GM12874 (cell line): Measurements from ENCODE around the gene SYT9.

ENCODE experiments used
- CTCF ChIP-seq: IDR thresholded peaks from 2 replicates; pipeline ENCODE4 v1.5.1; 2011; ENCODE audit warnings: low read depth, mild to moderate bottlenecking, control low read depth, low read length, moderate library complexity; ENCODE audit not compliant: insufficient read depth

Gene SYT9

DNA sequence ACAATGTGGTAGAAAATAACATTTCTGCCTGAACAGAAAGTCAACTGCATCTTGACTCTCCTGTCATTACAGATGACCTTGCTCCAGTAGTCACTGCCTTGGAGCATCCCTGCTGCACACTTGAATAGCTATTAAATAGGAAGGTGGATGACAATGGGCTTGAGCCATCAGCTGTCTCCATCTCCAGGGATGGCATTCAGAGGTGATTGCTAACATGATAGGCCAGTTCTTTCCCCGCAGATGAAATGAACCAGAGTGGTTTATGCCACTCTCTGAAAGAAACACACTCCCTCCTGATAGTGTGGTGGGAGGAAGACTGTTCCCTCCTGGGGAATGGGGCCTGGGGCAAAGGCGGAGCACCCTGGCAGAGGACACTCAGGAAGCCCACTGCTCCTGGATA, 176.5 kb downstream of the SYT9 start:
- no peak for TF ChIP-seq CTCF

GRCh38 chr11:7430496-7430895, 178.8 kb downstream of the SYT9 start:
- no peak for TF ChIP-seq CTCF

GRCh38 chr11:7435176-7435575, 183.5 kb downstream of the SYT9 start:
- no peak for TF ChIP-seq CTCF

DNA sequence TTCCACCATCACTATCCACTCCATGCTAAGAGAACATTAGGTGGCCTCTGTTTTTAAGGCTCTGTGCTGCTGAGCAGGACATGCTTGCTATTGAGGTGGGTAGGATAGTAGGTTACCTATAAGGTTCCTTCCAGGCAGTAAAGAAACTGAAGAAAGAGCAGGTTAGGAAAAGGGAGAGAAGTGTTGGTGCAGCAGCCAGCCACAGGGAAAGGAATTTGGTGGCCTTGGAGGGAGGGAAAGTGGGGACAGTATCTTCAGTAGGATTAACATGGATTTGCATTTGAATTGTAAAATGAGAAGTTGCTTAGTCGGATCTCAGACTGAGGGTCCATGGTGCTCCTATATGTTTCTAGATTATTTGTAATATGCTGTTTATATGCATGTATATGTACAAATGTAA, 184.4 kb downstream of the SYT9 start:
- TF ChIP-seq CTCF = no peak

DNA sequence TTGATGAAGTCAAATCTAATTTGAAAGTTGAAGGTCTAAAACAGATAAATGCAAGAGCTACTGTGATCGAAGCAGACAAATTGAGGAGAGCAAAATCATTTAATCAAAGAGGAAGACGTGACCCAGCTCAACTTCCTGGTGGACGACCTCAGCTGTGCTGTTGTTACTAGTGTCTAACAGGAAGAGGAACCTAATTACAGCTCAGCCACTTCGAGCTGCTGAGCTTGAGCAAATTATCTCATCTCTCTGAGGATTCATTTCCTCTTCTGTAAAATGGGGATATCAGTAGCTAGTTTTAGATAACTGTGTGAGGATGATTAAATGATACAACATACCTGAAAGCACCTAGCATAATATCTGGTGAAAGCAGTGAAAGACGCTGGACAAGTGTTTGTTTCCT, 185.0 kb downstream of the SYT9 start:
- no peak for TF ChIP-seq CTCF

- no peak for TF ChIP-seq CTCF
Measured at GRCh38 chr11:7437696-7438095, 186.0 kb downstream of the SYT9 start.

GRCh38 chr11:7439746-7440320, 188.1 kb downstream of the SYT9 start:
- TF ChIP-seq CTCF = no peak
